ENCODE measurements around the gene BIK. TPM values are rescaled to one million over a fixed set of nuclear protein-coding genes. Genes with fewer than 3 reads are reported as not detected.

Gene BIK
- polyA plus RNA-seq, 1 of the 3 experiments (the other 2 are of a cell fraction): 0.66 TPM

DNA sequence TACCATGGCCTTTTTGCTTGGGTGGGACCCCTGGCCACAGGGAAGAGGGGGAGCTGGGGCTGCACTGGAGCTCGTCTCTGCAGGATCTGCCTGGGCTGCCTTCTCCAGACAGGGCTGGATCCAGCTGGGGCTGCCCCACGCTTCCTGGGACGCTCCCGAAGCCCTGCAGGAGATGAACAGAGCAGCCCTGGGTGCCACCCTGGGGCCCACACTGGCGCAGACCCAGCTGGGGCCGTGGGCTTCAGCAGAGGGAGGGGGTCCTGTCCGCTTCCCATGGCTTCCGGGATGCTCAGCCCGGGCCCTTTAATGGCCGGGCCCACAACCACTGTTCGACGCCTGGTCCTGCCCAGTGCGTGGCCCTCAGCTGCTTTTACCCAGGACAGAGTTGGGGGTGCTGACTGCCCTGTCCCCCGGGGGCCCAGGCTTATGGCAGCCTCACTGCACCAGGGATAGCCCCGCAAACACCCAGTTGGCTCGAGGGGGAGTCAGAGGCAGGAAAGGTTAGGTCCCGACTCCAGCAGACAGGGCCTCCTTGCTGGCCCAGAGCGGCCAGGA, 52.8 kb downstream of the BIK start:
- Histone ChIP-seq H3K79me2 (ENCODE audit: insufficient read depth) (peaks cover 5% of the 10 kb centered on the region; the same call in 1 of the 2 replicates), H4K20me1 (ENCODE audit: insufficient read depth) (no peaks in the 10 kb centered on the region), H3K27ac (ENCODE audit: low read depth in 2 of 2, low read length in 1 of 2) (no peak overlapping the region), H3K9me3 (no peaks in the 10 kb centered on the region), H3K4me1 (ENCODE audit: control insufficient read depth in 1 of 2, insufficient read depth in 2 of 2, low read depth in 1 of 2, low read length in 1 of 2) (no peaks in the 10 kb centered on the region; a peak in 1 of 4 replicates), H3K27me3 (ENCODE audit: insufficient read depth) (no peaks in the 10 kb centered on the region), H3K9me2 (no peaks in the 10 kb centered on the region), H3F3A (replicated peaks; ENCODE audit: insufficient read depth) (no peaks in the 10 kb centered on the region), H3K36me3 (replicated peaks in 1 of 2; ENCODE audit: control insufficient read depth in 1 of 2, insufficient read depth in 2 of 2, low read length in 1 of 2) (no peaks in the 10 kb centered on the region), H3K9ac (no peak overlapping the region), H3K4me2 (no peak overlapping the region), H3K4me3 (ENCODE audit: low read depth in 2 of 2, low read length in 1 of 2) (no peak overlapping the region), H2AFZ (ENCODE audit: low read depth) (no peak overlapping the region)
- WGBS (ENCODE audit: low lambda C conversion rate): no CpG with 5 or more reads among the region's 18 CpGs
- TF ChIP-seq EZH2phosphoT487 (IDR thresholded peaks at IDR 0.05; ENCODE audit: borderline replicate concordance, low read depth) (no peak), TAF1 (IDR thresholded peaks at IDR 0.05; ENCODE audit: borderline replicate concordance, low read depth, low read length) (no peak), MEF2A (IDR thresholded peaks at IDR 0.05; ENCODE audit: borderline replicate concordance, low read depth) (no peak), RCOR1 (IDR thresholded peaks at IDR 0.05; ENCODE audit: low read length) (no peak)
- TF ChIP-seq, protein P1, sequence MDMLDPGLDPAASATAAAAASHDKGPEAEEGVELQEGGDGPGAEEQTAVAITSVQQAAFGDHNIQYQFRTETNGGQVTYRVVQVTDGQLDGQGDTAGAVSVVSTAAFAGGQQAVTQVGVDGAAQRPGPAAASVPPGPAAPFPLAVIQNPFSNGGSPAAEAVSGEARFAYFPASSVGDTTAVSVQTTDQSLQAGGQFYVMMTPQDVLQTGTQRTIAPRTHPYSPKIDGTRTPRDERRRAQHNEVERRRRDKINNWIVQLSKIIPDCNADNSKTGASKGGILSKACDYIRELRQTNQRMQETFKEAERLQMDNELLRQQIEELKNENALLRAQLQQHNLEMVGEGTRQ (IDR thresholded peaks at IDR 0.05; ENCODE audit: borderline replicate concordance, low read depth, low read length): no peak
- CTCF ChIA-PET: no interaction called here
- POLR2A ChIA-PET: no interaction called here
- no peak for DNase-seq

DNA sequence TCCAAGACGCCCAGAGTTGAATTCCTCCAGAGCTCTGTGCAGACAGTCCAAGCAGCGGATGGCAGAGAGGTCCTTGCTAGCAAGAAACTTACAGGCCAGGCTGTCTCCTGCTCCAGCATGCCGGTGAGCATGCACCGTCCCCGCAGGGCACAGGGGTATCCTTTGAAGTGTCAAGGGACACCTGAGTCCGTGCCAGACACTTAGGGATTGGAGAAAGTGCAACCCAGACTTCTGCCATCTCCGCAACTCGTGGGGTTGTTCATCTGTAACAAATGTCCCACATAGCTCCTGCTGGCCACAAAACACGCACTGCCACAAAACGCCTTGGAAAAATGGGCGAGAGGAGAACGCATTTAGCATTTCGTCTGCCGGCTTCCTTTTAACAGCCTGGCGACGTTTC, 54.1 kb downstream of the BIK start:
- no peak overlapping the region for H3K9ac ChIP-seq
- H3K36me3 ChIP-seq (replicated peaks in 1 of 2; ENCODE audit: control insufficient read depth in 1 of 2, insufficient read depth in 2 of 2, low read length in 1 of 2): no peaks in the 10 kb centered on the region
- H3K4me3 ChIP-seq (ENCODE audit: low read depth in 2 of 2, low read length in 1 of 2): no peak overlapping the region
- H3K9me2 ChIP-seq: no peaks in the 10 kb centered on the region
- no peak overlapping the region for H2AFZ ChIP-seq (ENCODE audit: low read depth)
- no peaks in the 10 kb centered on the region for H4K20me1 ChIP-seq (ENCODE audit: insufficient read depth)
- POLR2A ChIA-PET: no interaction called here
- H3K4me1 ChIP-seq (ENCODE audit: control insufficient read depth in 1 of 2, insufficient read depth in 2 of 2, low read depth in 1 of 2, low read length in 1 of 2): no peaks in the 10 kb centered on the region; a peak in 1 of 4 replicates
- no peaks in the 10 kb centered on the region for H3K79me2 ChIP-seq (ENCODE audit: insufficient read depth)
- 96% methylated on average over 10 of the region's 16 CpGs for WGBS (ENCODE audit: low lambda C conversion rate)
- no peak overlapping the region for H3K4me2 ChIP-seq
- H3F3A ChIP-seq (replicated peaks; ENCODE audit: insufficient read depth): no peaks in the 10 kb centered on the region
- DNase-seq: no peak
- TF ChIP-seq, protein P2, sequence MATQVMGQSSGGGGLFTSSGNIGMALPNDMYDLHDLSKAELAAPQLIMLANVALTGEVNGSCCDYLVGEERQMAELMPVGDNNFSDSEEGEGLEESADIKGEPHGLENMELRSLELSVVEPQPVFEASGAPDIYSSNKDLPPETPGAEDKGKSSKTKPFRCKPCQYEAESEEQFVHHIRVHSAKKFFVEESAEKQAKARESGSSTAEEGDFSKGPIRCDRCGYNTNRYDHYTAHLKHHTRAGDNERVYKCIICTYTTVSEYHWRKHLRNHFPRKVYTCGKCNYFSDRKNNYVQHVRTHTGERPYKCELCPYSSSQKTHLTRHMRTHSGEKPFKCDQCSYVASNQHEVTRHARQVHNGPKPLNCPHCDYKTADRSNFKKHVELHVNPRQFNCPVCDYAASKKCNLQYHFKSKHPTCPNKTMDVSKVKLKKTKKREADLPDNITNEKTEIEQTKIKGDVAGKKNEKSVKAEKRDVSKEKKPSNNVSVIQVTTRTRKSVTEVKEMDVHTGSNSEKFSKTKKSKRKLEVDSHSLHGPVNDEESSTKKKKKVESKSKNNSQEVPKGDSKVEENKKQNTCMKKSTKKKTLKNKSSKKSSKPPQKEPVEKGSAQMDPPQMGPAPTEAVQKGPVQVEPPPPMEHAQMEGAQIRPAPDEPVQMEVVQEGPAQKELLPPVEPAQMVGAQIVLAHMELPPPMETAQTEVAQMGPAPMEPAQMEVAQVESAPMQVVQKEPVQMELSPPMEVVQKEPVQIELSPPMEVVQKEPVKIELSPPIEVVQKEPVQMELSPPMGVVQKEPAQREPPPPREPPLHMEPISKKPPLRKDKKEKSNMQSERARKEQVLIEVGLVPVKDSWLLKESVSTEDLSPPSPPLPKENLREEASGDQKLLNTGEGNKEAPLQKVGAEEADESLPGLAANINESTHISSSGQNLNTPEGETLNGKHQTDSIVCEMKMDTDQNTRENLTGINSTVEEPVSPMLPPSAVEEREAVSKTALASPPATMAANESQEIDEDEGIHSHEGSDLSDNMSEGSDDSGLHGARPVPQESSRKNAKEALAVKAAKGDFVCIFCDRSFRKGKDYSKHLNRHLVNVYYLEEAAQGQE (IDR thresholded peaks at IDR 0.05; ENCODE audit: low read depth, low read length): no peak
- TF ChIP-seq YY1 (IDR thresholded peaks at IDR 0.05; ENCODE audit: low read depth) (no peak), NRF1 (IDR thresholded peaks at IDR 0.05; ENCODE audit: low read depth, low read length) (no peak)
- TF ChIP-seq, protein P3, sequence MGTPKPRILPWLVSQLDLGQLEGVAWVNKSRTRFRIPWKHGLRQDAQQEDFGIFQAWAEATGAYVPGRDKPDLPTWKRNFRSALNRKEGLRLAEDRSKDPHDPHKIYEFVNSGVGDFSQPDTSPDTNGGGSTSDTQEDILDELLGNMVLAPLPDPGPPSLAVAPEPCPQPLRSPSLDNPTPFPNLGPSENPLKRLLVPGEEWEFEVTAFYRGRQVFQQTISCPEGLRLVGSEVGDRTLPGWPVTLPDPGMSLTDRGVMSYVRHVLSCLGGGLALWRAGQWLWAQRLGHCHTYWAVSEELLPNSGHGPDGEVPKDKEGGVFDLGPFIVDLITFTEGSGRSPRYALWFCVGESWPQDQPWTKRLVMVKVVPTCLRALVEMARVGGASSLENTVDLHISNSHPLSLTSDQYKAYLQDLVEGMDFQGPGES (IDR thresholded peaks at IDR 0.05; ENCODE audit: low read depth, low read length): no peak
- H3K27ac ChIP-seq (ENCODE audit: low read depth in 2 of 2, low read length in 1 of 2): no peak overlapping the region
- CTCF ChIA-PET: no interaction called here
- no peaks in the 10 kb centered on the region for H3K27me3 ChIP-seq (ENCODE audit: insufficient read depth)
- no peaks in the 10 kb centered on the region for H3K9me3 ChIP-seq
